Endometrium (tissue), 2 donors: ENCODE measurements around the gene ZNF304.
"Not testable (repeated sequence)": the region's sequence is repeated elsewhere in the genome, so short reads cannot be mapped to it uniquely, and the experiment has no call there.

Experiments used
- FAIRE-seq: peaks from 2 replicates; lab custom pipeline; 2012; peaks lifted over from hg19 to GRCh38; lab: Jason Lieb, UNC
- donor health status: control.
- donor health status: control.

ZNF304 gene

GRCh38 chr19:57362419-57362818 lies 11.3 kb downstream of the ZNF304 start:
- FAIRE-seq = no peak

GRCh38 chr19:57362997-57363687 lies 12.1 kb downstream of the ZNF304 start, which contains the start of the genes TRAPPC2B and ZNF547:
Gene TRAPPC2B (plus strand): TSS chr19:57363551. CDS start chr19:57364834, 1,283 bp downstream.
Gene ZNF547 (plus strand): TSS chr19:57363551. CDS start chr19:57368556, 5,005 bp downstream.
- FAIRE-seq = peak; percentile 100

- FAIRE-seq = no peak
These were observed 12.7 kb downstream of the ZNF304 start for GRCh38 chr19:57363688-57364181.

GRCh38 chr19:57366776-57367175 lies 15.7 kb downstream of the ZNF304 start:
- FAIRE-seq = no peak

- no peak for FAIRE-seq
These were observed 23.1 kb downstream of the ZNF304 start for GRCh38 chr19:57374179-57374578.

- not testable (repeated sequence) for FAIRE-seq
These were observed 23.6 kb downstream of the ZNF304 start for GRCh38 chr19:57374647-57375046.

- no peak for FAIRE-seq
These were observed 25.1 kb downstream of the ZNF304 start for GRCh38 chr19:57376151-57376550.

GRCh38 chr19:57377498-57378146 lies 26.6 kb downstream of the ZNF304 start:
- FAIRE-seq = no peak

- no peak for FAIRE-seq
These were observed 29.9 kb downstream of the ZNF304 start for GRCh38 chr19:57380923-57381322.

- no peak for FAIRE-seq
These were observed 31.9 kb downstream of the ZNF304 start for GRCh38 chr19:57382806-57383488.

- FAIRE-seq = no peak
These were observed 38.2 kb downstream of the ZNF304 start for GRCh38 chr19:57389194-57389729.

- peak; percentile 97 for FAIRE-seq
These were observed 38.9 kb downstream of the ZNF304 start, which contains the start of gene ZNF548 for GRCh38 chr19:57389730-57390598. Gene ZNF548 (plus strand): TSS chr19:57389854. CDS start chr19:57390100, 246 bp downstream.

- no peak for FAIRE-seq
These were observed 44.6 kb downstream of the ZNF304 start for GRCh38 chr19:57395710-57396109.

- FAIRE-seq = no peak
These were observed 47.8 kb downstream of the ZNF304 start for GRCh38 chr19:57398868-57399267.

- no peak for FAIRE-seq
These were observed 52.9 kb downstream of the ZNF304 start for GRCh38 chr19:57403737-57404563.

- FAIRE-seq = no peak
These were observed 55.5 kb downstream of the ZNF304 start for GRCh38 chr19:57406516-57407123.
